Memory B cell (primary cell): Measurements from ENCODE around the gene RPTOR.
"Not testable (repeated sequence)": the region's sequence is repeated elsewhere in the genome, so short reads cannot be mapped to it uniquely, and the experiment has no call there.

ENCODE experiments used
- ATAC-seq: fragments of 150-1000 bp; cut with Tn5 transposase; 2 replicates; pipeline ENCODE4 v1.10.0; 2021; ENCODE audit warnings: low read depth, mild to moderate bottlenecking, moderate library complexity
- DNase-seq, 2 donors: peaks; one replicate each; pipeline ENCODE4 v3.0.0; 2022; ENCODE audit warnings: low spot score in 2 of 2
- H3K27ac Mint-ChIP-seq: one replicate; pipeline ENCODE4 v1.8.0; 2022; ENCODE audit warnings: mild to moderate bottlenecking, moderate library complexity, mixed read lengths
- H3K27me3 Mint-ChIP-seq: one replicate; pipeline ENCODE4 v1.8.0; 2022; ENCODE audit warnings: mixed read lengths
- H3K36me3 Mint-ChIP-seq: one replicate; pipeline ENCODE4 v1.8.0; 2022; ENCODE audit warnings: mild to moderate bottlenecking, mixed read lengths
- H3K4me1 Mint-ChIP-seq: one replicate; pipeline ENCODE4 v1.8.0; 2022; ENCODE audit warnings: mixed read lengths
- H3K4me3 Mint-ChIP-seq: one replicate; pipeline ENCODE4 v1.8.0; 2022; ENCODE audit warnings: mild to moderate bottlenecking, moderate library complexity, mixed read lengths
- H3K9me3 Mint-ChIP-seq: one replicate; pipeline ENCODE4 v1.8.0; 2022; ENCODE audit warnings: mixed read lengths

Gene RPTOR

GRCh38 chr17:80683625-80684104 is 139.0 kb downstream of the RPTOR start:
- ATAC-seq (no peak), DNase-seq (no peak)
- Mint-ChIP-seq H3K9me3 (no peaks in the 10 kb centered on the region), H3K36me3 (peaks cover 20% of the 10 kb centered on the region), H3K27me3 (no peaks in the 10 kb centered on the region), H3K27ac (no peak overlapping the region), H3K4me3 (no peak overlapping the region), H3K4me1 (peaks cover 14% of the 10 kb centered on the region)

DNA sequence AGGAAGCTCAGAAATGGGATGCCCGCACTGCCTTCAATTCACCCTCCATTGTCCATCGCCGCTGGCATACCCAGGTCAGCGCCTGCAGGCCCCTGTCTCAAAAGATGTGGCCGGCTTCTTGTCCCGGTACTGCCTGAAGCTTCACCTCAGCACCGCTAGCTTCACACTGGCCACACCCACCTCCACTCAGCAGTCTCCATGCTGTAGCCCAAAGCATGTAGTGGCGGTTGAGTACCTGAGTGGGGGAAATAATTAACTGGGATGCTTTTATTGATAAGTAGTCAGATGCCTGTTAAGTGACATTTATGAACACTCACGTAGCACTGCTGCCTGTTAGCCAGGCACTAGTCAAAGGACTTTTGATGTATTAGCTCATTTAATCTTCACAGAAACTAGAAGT is 143.2 kb downstream of the RPTOR start:
- no peaks in the 10 kb centered on the region for H3K27me3 Mint-ChIP-seq
- no peak overlapping the region for H3K4me3 Mint-ChIP-seq
- DNase-seq (no peak), ATAC-seq (no peak)
- no peak overlapping the region for H3K27ac Mint-ChIP-seq
- no peaks in the 10 kb centered on the region for H3K9me3 Mint-ChIP-seq
- H3K4me1 Mint-ChIP-seq = peaks cover 16% of the 10 kb centered on the region
- peaks cover 29% of the 10 kb centered on the region for H3K36me3 Mint-ChIP-seq

- ATAC-seq (no peak), DNase-seq (no peak)
- Mint-ChIP-seq H3K4me1 (peaks cover 12% of the 10 kb centered on the region), H3K4me3 (no peak overlapping the region), H3K27me3 (no peaks in the 10 kb centered on the region), H3K36me3 (peaks cover 21% of the 10 kb centered on the region), H3K27ac (no peak overlapping the region), H3K9me3 (no peaks in the 10 kb centered on the region)
Observed at GRCh38 chr17:80689129-80689619, 144.5 kb downstream of the RPTOR start.

DNA sequence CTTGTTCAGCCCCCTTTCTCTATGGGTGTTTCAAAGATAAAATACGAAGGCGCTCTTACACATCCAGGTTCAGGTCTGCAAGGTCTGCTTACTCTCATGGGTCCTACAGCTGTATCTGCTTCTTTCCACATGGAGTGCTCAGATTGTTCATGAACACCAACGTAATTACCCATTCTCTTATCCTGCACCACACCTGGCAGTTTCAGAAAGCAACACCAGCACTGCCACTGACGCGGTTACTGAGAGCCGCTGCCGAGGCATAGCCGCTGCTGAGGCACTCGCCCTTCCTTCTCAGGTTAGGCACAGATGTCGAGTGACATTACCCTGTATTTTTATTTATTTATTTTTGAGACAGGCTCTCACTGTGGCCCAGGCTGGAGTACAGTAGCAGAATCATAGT is 147.1 kb downstream of the RPTOR start:
- Mint-ChIP-seq H3K4me1 (peaks cover 13% of the 10 kb centered on the region), H3K9me3 (no peaks in the 10 kb centered on the region), H3K27me3 (no peaks in the 10 kb centered on the region), H3K4me3 (no peak overlapping the region), H3K36me3 (peaks cover 17% of the 10 kb centered on the region), H3K27ac (no peak overlapping the region)
- DNase-seq (no peak), ATAC-seq (no peak)

- H3K36me3 Mint-ChIP-seq = peaks cover 13% of the 10 kb centered on the region
- H3K4me3 Mint-ChIP-seq = no peak overlapping the region
- DNase-seq (no peak), ATAC-seq (no peak)
- peaks cover 20% of the 10 kb centered on the region for H3K4me1 Mint-ChIP-seq
- no peaks in the 10 kb centered on the region for H3K27me3 Mint-ChIP-seq
- H3K9me3 Mint-ChIP-seq = no peaks in the 10 kb centered on the region
- H3K27ac Mint-ChIP-seq = no peak overlapping the region
Observed at GRCh38 chr17:80692931-80693467, 148.4 kb downstream of the RPTOR start.

- H3K27ac Mint-ChIP-seq = no peak overlapping the region
- no peak for DNase-seq
Observed at GRCh38 chr17:80693511-80693910, 148.9 kb downstream of the RPTOR start.

GRCh38 chr17:80694085-80694991 is 149.7 kb downstream of the RPTOR start:
- H3K9me3 Mint-ChIP-seq = no peaks in the 10 kb centered on the region
- H3K27ac Mint-ChIP-seq = no peak overlapping the region
- H3K4me3 Mint-ChIP-seq = no peak overlapping the region
- peaks cover 23% of the 10 kb centered on the region for H3K4me1 Mint-ChIP-seq
- peaks cover 9% of the 10 kb centered on the region for H3K36me3 Mint-ChIP-seq
- no peak for DNase-seq
- ATAC-seq = no peak
- H3K27me3 Mint-ChIP-seq = no peaks in the 10 kb centered on the region

More at GRCh38 chr17:80693511-80693910, 148.9 kb downstream of the RPTOR start:
- Mint-ChIP-seq H3K9me3 (no peaks in the 10 kb centered on the region), H3K27me3 (no peaks in the 10 kb centered on the region), H3K36me3 (peaks cover 9% of the 10 kb centered on the region), H3K4me3 (no peak overlapping the region), H3K4me1 (peaks cover 20% of the 10 kb centered on the region)
- no peak for ATAC-seq

GRCh38 chr17:80694992-80695912 is 150.6 kb downstream of the RPTOR start:
- H3K9me3 Mint-ChIP-seq = peaks cover 5% of the 10 kb centered on the region
- DNase-seq (no peak), ATAC-seq (no peak)
- peaks cover 29% of the 10 kb centered on the region for H3K4me1 Mint-ChIP-seq
- no peak overlapping the region for H3K4me3 Mint-ChIP-seq
- H3K27me3 Mint-ChIP-seq = no peaks in the 10 kb centered on the region
- no peak overlapping the region for H3K27ac Mint-ChIP-seq
- H3K36me3 Mint-ChIP-seq = peaks cover 13% of the 10 kb centered on the region

GRCh38 chr17:80695979-80696378 is 151.3 kb downstream of the RPTOR start:
- ATAC-seq = no peak
- Mint-ChIP-seq H3K27ac (no peak overlapping the region), H3K27me3 (no peaks in the 10 kb centered on the region), H3K4me3 (no peak overlapping the region), H3K4me1 (peaks cover 35% of the 10 kb centered on the region), H3K9me3 (peaks cover 9% of the 10 kb centered on the region), H3K36me3 (peaks cover 10% of the 10 kb centered on the region)
- DNase-seq = no peak

DNA sequence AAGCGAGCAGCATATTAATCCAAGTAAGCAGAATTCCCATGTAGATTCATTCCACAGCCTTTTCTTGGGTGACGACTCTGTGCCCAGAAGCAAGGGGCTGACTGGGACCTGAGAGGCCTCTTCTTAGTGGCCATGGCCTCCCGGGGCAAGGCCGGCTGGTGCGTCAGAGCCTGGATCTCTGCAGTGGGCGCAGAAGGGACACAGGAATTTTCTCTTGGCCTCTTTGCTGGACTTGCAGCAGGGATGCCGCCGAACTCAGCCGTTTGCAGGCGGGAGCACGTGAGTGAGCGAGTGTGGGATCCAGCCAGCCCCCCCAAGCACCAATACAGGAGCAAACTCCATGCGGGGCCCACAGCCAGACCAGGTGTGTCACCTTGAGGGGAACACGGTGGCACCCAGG is 151.8 kb downstream of the RPTOR start:
- DNase-seq = no peak
- H3K9me3 Mint-ChIP-seq = peaks cover 9% of the 10 kb centered on the region
- H3K36me3 Mint-ChIP-seq = peaks cover 5% of the 10 kb centered on the region
- H3K4me1 Mint-ChIP-seq = peaks cover 30% of the 10 kb centered on the region
- no peak for ATAC-seq
- H3K4me3 Mint-ChIP-seq = no peak overlapping the region
- no peaks in the 10 kb centered on the region for H3K27me3 Mint-ChIP-seq
- H3K27ac Mint-ChIP-seq = no peak overlapping the region

GRCh38 chr17:80696964-80697363 is 152.3 kb downstream of the RPTOR start:
- Mint-ChIP-seq H3K27ac (no peak overlapping the region), H3K36me3 (peaks cover 4% of the 10 kb centered on the region), H3K4me1 (peaks cover 26% of the 10 kb centered on the region), H3K9me3 (peaks cover 9% of the 10 kb centered on the region), H3K27me3 (no peaks in the 10 kb centered on the region), H3K4me3 (no peak overlapping the region)
- no peak for DNase-seq
- ATAC-seq = no peak

GRCh38 chr17:80698297-80698696 is 153.7 kb downstream of the RPTOR start:
- ATAC-seq (no peak), DNase-seq (no peak)
- Mint-ChIP-seq H3K27me3 (no peaks in the 10 kb centered on the region), H3K36me3 (peaks cover 4% of the 10 kb centered on the region), H3K27ac (no peak overlapping the region), H3K4me3 (no peak overlapping the region), H3K4me1 (peaks cover 34% of the 10 kb centered on the region), H3K9me3 (peaks cover 9% of the 10 kb centered on the region)

GRCh38 chr17:80699205-80699604 is 154.6 kb downstream of the RPTOR start:
- not testable (repeated sequence) for H3K4me3 Mint-ChIP-seq, H3K27ac Mint-ChIP-seq, ATAC-seq, H3K27me3 Mint-ChIP-seq, DNase-seq, H3K9me3 Mint-ChIP-seq, H3K36me3 Mint-ChIP-seq
- H3K4me1 Mint-ChIP-seq = peaks cover 37% of the 10 kb centered on the region

DNA sequence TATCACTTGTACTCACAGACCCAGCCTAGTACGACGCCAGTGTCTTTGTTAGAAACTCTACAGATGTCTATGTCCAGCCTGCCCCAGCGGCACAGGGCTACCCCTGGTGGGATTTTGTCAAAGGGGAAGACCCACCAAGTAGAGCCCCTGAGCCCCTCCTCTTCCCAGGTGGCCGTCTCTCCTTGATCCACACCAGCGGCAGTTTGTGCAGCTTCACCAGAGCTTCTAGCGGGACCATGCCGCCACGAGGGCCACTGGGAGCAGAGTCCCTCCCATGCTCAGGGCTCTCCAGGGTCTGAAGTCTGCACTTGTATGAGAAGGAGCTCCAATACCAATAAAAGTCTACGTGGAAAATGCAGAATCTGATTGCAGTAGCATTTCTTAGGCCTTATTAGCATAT is 157.1 kb downstream of the RPTOR start:
- no peak overlapping the region for H3K27ac Mint-ChIP-seq
- DNase-seq (no peak), ATAC-seq (no peak)
- H3K36me3 Mint-ChIP-seq = peaks cover 6% of the 10 kb centered on the region
- peaks cover 47% of the 10 kb centered on the region for H3K4me1 Mint-ChIP-seq
- H3K9me3 Mint-ChIP-seq = peaks cover 9% of the 10 kb centered on the region
- no peak overlapping the region for H3K4me3 Mint-ChIP-seq
- no peaks in the 10 kb centered on the region for H3K27me3 Mint-ChIP-seq
